NCI-H1092 (cell line): Measurements from ENCODE around the gene UBC.
"Not testable (repeated sequence)": the region's sequence is repeated elsewhere in the genome, so short reads cannot be mapped to it uniquely, and the experiment has no call there.

Experiments used
- DNase-seq: peaks from one replicate; lab custom pipeline; 2025; lab: John Stamatoyannopoulos, UW

Gene UBC

GRCh38 chr12:124915239-124916236, 1.1 kb upstream of the UBC start:
- DNase-seq = no peak

GRCh38 chr12:124913474-124914391, 717 bp downstream of the UBC start:
- no peak for DNase-seq

- not testable (repeated sequence) for DNase-seq
Measured at GRCh38 chr12:124912529-124913287, 1.7 kb downstream of the UBC start.

GRCh38 chr12:124911521-124911920, 2.9 kb downstream of the UBC start:
- DNase-seq = not testable (repeated sequence)

GRCh38 chr12:124910561-124911478, 3.6 kb downstream of the UBC start:
- no peak for DNase-seq

GRCh38 chr12:124909831-124910560, 4.5 kb downstream of the UBC start:
- no peak for DNase-seq

GRCh38 chr12:124906606-124907261, 7.7 kb downstream of the UBC start:
- DNase-seq = no peak

- DNase-seq = no peak
Measured at GRCh38 chr12:124904306-124905098, 9.9 kb downstream of the UBC start.

- no peak for DNase-seq
Measured at GRCh38 chr12:124902916-124903315, 11.5 kb downstream of the UBC start.

- DNase-seq = no peak
Measured at GRCh38 chr12:124901003-124901402, 13.4 kb downstream of the UBC start.

- not testable (repeated sequence) for DNase-seq
Measured at GRCh38 chr12:124900345-124900795, 14.1 kb downstream of the UBC start.

GRCh38 chr12:124898923-124899294, 15.5 kb downstream of the UBC start:
- DNase-seq = no peak

- DNase-seq = peak; percentile 51
Measured at GRCh38 chr12:124898200-124898922, 16.1 kb downstream of the UBC start.

- DNase-seq = no peak
Measured at GRCh38 chr12:124896461-124896860, 18.0 kb downstream of the UBC start.

GRCh38 chr12:124893792-124894516, 20.5 kb downstream of the UBC start:
- DNase-seq = no peak

- DNase-seq = no peak
Measured at GRCh38 chr12:124888260-124888659, 26.2 kb downstream of the UBC start.

- not testable (repeated sequence) for DNase-seq
Measured at GRCh38 chr12:124887766-124888165, 26.7 kb downstream of the UBC start.
